Measurements from ENCODE around the gene ASB6.

ASB6 gene

DNA sequence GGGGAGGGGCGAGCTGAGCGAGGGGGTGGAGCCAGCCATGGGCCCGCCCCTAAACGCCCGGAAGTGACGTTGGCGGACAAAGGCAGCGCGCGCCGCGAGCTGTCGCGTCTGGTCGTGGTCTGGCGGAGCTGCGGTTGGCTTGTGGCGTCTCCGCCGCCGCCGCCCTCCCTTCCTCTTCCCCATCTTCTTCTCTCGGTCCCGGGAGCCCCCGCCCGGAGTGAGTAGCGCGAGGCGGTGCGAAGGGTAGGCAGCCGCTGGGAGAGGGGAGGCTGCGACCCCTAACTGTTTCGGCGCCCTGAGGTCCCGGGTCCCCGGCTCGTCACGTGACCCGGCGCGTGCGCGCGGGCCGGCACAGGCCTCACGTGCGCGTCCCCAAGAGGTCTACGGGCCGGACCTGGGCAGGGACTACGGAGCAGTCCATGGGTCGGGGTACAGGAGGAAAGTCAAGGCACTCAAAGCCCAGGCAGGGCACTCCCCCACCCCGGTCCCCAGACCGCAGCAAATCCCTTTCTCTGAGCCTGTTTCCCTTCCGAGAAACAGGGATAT, 15.8 kb downstream of the ASB6 start, which contains the start of gene NTMT1:
Gene NTMT1 (plus strand): TSS at position 85 of the 546 bp plus-strand sequence. CDS start 6,541 bp downstream, outside the sequence.
- H3K4me1 Mint-ChIP-seq: peaks cover 57% of the 10 kb centered on the region
- H3K4me3 Mint-ChIP-seq: peak within 1 kb of the TSS; percentile 83
- H3K36me3 Mint-ChIP-seq (ENCODE audit: low read depth): peaks cover 8% of the 10 kb centered on the region
- H3K27ac Mint-ChIP-seq: peak within 1 kb of the TSS; percentile 57
- no peaks in the 10 kb centered on the region for H3K9me3 Mint-ChIP-seq
- peaks cover 16% of the 10 kb centered on the region for H3K27me3 Mint-ChIP-seq (ENCODE audit: low read depth, poor library complexity)
- DNase-seq: peak; percentile 89
- TF ChIP-seq, protein P1, sequence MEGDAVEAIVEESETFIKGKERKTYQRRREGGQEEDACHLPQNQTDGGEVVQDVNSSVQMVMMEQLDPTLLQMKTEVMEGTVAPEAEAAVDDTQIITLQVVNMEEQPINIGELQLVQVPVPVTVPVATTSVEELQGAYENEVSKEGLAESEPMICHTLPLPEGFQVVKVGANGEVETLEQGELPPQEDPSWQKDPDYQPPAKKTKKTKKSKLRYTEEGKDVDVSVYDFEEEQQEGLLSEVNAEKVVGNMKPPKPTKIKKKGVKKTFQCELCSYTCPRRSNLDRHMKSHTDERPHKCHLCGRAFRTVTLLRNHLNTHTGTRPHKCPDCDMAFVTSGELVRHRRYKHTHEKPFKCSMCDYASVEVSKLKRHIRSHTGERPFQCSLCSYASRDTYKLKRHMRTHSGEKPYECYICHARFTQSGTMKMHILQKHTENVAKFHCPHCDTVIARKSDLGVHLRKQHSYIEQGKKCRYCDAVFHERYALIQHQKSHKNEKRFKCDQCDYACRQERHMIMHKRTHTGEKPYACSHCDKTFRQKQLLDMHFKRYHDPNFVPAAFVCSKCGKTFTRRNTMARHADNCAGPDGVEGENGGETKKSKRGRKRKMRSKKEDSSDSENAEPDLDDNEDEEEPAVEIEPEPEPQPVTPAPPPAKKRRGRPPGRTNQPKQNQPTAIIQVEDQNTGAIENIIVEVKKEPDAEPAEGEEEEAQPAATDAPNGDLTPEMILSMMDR (IDR thresholded peaks at IDR 0.05): no peak

DNA sequence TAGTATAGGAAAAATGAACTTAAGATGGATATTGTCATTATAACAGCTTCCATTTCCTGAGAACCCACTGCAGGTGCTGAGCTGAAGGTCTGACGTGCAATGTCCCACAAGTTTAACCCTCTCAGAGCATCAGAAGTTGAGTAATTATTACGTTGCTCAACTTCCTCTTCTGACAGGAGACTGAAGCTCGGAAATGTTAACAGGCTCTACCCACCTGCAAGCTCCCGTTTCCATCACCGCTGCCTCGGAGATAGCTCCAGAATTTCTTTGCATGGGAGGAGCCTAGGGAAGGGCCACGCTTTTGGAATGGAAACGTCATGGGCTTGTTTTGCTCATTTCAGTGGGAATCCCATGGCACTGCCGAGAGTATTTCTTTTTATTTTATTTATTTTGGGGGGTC, 17.0 kb downstream of the ASB6 start:
- H3K27me3 Mint-ChIP-seq (ENCODE audit: low read depth, poor library complexity): peaks cover 21% of the 10 kb centered on the region
- peak overlapping the region; percentile 83 for H3K4me3 Mint-ChIP-seq
- no peak overlapping the region for H3K27ac Mint-ChIP-seq

DNA sequence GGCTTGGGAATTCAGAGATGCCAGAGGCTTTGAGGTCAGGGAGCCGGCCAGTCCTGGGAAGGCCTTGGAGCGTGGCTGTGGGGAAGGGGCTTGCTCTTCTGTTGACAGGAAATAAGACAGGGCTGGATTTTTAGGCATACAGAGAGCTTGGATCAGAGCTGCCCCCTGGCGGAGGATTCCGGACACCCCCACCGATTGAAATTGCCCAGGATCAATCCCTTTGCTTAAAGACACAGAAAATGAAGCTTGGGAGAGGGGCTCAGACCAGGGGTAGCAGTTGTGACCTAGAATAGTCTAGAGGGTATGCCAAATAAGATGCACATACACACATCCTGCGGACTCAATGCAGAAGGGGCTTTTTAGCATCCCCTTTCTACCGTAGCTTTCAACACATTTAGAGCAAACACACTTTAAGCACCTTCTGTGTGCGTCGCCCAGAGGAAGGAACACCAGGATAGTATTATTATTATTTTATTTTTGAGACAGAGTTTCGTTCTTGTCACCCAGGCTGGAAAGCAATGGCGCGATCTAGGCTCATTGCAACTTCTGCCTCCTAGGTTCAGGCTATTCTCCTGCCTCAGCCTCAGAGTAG, 17.7 kb downstream of the ASB6 start:
- H3K27me3 Mint-ChIP-seq (ENCODE audit: low read depth, poor library complexity): peaks cover 21% of the 10 kb centered on the region
- peaks cover 44% of the 10 kb centered on the region for H3K4me1 Mint-ChIP-seq
- TF ChIP-seq, protein P1 (IDR thresholded peaks at IDR 0.05): peak; percentile 69
- peak overlapping the region; percentile 73 for H3K4me3 Mint-ChIP-seq
- no peaks in the 10 kb centered on the region for H3K9me3 Mint-ChIP-seq
- peak; percentile 83 for DNase-seq
- H3K27ac Mint-ChIP-seq: no peak overlapping the region
- H3K36me3 Mint-ChIP-seq (ENCODE audit: low read depth): peaks cover 8% of the 10 kb centered on the region

More for the DNA sequence above, 17.0 kb downstream of the ASB6 start:
- peaks cover 8% of the 10 kb centered on the region for H3K36me3 Mint-ChIP-seq (ENCODE audit: low read depth)
- H3K4me1 Mint-ChIP-seq: peaks cover 49% of the 10 kb centered on the region
- no peak for DNase-seq
- TF ChIP-seq, protein P1 (IDR thresholded peaks at IDR 0.05): no peak
- no peaks in the 10 kb centered on the region for H3K9me3 Mint-ChIP-seq

DNA sequence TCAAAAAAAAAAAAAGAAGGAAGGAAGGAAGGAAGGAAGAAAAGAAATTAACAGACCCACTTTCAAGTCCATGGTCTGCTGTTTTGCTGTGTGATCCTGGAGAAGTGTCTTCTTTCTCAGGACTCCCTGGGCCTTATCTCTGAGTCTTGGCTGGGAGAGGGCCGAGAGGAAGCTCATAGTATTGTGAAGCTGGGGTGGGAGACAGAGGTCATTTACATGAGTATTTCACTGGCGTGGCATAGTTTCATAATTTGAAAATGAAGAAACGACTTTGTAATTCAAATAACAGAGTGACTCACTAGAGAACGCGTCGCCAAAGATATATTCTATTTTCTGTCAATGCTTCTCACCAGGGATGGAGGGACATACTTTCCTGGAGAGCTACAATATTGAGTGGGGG, 18.6 kb downstream of the ASB6 start:
- Mint-ChIP-seq H3K9me3 (no peaks in the 10 kb centered on the region), H3K27me3 (ENCODE audit: low read depth, poor library complexity) (peaks cover 21% of the 10 kb centered on the region), H3K4me3 (no peak overlapping the region), H3K4me1 (peaks cover 41% of the 10 kb centered on the region), H3K36me3 (ENCODE audit: low read depth) (peaks cover 4% of the 10 kb centered on the region), H3K27ac (no peak overlapping the region)
- TF ChIP-seq, protein P1 (IDR thresholded peaks at IDR 0.05): no peak
- no peak for DNase-seq

DNA sequence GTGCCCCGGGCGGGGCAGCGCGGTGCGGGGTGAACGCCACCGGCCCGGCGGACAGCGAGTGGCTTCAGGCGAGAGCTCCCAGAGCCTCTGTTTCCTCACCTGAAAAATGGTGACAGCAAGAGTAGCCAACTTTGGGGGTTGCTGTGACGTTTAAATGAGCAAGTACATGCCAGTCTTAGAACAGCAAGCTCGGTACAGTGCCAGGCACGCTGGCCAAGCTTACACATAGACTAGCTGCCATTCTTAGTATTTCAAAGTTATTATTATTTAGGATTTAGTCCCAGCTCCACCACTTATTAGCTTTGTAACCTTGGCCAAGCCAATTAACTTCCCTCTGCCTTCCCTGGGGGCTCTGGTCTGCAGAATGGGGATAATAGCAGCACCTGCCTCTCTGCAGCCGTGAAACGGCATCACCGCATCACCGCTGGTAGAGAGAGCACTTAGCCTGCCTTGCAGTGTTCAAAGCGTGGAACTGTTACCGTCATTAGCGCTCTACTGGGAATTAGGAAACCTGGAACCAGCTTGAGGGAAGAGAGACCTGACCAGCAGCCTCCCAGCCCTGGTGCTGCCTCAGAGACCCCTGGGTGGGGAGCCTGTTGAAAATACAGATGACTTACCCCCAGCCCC, 21.2 kb downstream of the ASB6 start, which contains the start of gene C9orf50:
Gene C9orf50 (minus strand): TSS at position 433 of the 627 bp plus-strand sequence. CDS start 527 bp downstream, outside the sequence.
- TF ChIP-seq, protein P1 (IDR thresholded peaks at IDR 0.05): no peak
- DNase-seq: no peak
- Mint-ChIP-seq H3K4me3 (peak within 1 kb of the TSS; percentile 79), H3K9me3 (no peaks in the 10 kb centered on the region), H3K27ac (no peak within 1 kb of the TSS), H3K36me3 (ENCODE audit: low read depth) (no peaks in the 10 kb centered on the region), H3K4me1 (peaks cover 24% of the 10 kb centered on the region), H3K27me3 (ENCODE audit: low read depth, poor library complexity) (peaks cover 25% of the 10 kb centered on the region)

Data from nephron progenitor cell (in vitro differentiated cells).